ENCODE data around the gene C11orf98. TPM values are rescaled to one million over a fixed set of nuclear protein-coding genes. Genes with fewer than 3 reads are reported as not detected.
"Not testable (repeated sequence)": the region's sequence is repeated elsewhere in the genome, so short reads cannot be mapped to it uniquely, and the experiment has no call there.

Gene C11orf98
- total RNA-seq, 1 donor from 2014 or later = 73.6 TPM

DNA sequence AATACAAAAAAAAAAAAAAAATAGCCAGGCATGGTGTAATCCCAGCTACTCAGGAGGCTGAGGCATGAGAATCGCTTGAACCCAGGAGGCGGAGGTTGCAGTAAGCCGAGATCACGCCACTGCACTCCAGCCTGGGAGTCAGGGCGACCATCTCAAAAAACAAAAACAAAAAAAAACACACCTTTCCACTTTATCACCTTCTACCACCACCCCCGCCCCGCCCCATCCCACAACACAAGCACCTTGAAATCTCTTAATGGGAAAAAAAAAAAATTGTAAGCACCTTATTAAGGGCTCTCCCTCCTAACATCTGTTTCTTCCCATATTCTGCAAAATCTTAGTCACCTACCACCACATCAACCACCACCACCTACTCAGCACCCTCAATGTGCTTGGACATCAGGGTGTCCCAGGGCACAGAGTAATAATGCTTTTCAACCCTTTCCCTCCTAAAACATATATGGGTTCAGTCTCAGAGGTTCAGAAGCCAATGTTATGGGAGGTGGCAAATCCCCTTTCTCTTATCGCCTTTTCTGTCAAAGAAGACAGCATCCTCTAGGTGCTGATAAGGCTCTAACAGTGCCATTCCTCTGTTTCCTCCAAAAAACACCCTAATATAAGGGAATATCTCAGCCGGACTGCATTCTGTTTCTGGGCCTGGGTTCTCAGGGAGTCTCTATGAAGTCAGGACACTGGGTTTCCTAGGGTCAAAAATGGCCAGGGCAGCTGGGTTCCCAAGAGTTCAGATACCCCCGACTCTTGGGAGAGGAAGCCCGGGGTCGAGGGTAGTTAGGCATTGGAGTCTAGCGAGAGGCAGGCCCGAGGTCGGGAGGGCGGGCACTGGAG is 12.6 kb downstream of the C11orf98 start:
- Mint-ChIP-seq H3K4me1 (ENCODE audit: low read depth, unreplicated experiment) (peaks cover 5% of the 10 kb centered on the region), H3K36me3 (ENCODE audit: unreplicated experiment) (no peaks in the 10 kb centered on the region), H3K27me3 (ENCODE audit: unreplicated experiment) (peaks cover 3% of the 10 kb centered on the region), H3K9me3 (ENCODE audit: unreplicated experiment) (peaks cover 6% of the 10 kb centered on the region), H3K27ac (ENCODE audit: unreplicated experiment) (peak overlapping the region; percentile 89), H3K4me3 (ENCODE audit: unreplicated experiment) (peak overlapping the region; percentile 96)
- TF ChIP-seq, protein P1, sequence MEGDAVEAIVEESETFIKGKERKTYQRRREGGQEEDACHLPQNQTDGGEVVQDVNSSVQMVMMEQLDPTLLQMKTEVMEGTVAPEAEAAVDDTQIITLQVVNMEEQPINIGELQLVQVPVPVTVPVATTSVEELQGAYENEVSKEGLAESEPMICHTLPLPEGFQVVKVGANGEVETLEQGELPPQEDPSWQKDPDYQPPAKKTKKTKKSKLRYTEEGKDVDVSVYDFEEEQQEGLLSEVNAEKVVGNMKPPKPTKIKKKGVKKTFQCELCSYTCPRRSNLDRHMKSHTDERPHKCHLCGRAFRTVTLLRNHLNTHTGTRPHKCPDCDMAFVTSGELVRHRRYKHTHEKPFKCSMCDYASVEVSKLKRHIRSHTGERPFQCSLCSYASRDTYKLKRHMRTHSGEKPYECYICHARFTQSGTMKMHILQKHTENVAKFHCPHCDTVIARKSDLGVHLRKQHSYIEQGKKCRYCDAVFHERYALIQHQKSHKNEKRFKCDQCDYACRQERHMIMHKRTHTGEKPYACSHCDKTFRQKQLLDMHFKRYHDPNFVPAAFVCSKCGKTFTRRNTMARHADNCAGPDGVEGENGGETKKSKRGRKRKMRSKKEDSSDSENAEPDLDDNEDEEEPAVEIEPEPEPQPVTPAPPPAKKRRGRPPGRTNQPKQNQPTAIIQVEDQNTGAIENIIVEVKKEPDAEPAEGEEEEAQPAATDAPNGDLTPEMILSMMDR (IDR thresholded peaks at IDR 0.05; ENCODE audit: partially characterized antibody, unreplicated experiment) = no peak
- no peak for DNase-seq

DNA sequence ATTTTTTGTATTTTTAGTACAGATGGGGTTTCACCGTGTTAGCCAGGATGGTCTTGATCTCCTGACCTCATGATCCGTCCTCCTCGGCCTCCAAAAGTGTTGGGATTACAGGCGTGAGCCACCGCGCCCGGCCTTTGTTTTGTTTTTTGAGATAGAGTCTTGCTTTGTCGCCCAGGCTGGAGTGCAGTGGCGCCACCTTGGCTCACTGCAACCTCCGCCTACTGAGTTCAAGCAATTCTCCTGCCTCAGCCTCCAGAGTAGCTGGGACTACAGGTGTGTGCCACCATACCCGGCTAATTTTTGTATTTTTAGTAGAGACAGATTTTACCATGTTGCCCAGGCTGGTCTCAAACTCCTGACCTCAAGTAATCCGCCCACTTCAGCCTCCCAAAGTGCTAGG is 14.7 kb downstream of the C11orf98 start:
- H3K36me3 Mint-ChIP-seq (ENCODE audit: unreplicated experiment); H3K27ac Mint-ChIP-seq (ENCODE audit: unreplicated experiment); H3K4me3 Mint-ChIP-seq (ENCODE audit: unreplicated experiment); DNase-seq; H3K27me3 Mint-ChIP-seq (ENCODE audit: unreplicated experiment): not testable (repeated sequence)
- peaks cover 12% of the 10 kb centered on the region for H3K4me1 Mint-ChIP-seq (ENCODE audit: low read depth, unreplicated experiment)
- H3K9me3 Mint-ChIP-seq (ENCODE audit: unreplicated experiment) = peaks cover 13% of the 10 kb centered on the region

DNA sequence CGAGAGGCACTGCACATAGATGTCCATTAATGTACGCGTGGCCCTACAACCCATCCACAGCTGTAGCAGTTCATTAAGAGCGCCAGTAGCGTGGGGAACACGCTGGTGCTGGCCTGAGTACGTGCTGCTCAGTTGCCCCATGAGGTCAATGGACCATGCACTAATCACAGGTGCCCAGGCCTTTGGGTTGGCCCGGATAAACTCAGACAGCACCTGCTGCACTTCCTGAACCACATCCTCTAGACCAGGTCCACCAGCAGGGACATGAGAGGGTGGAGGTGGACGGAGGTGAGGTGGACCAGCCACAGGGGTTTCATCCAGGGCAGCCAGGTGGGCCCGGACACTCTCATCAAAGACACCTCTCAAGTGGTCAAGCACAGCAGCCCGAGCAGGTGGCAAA is 15.5 kb downstream of the C11orf98 start:
- peaks cover 9% of the 10 kb centered on the region for H3K27me3 Mint-ChIP-seq (ENCODE audit: unreplicated experiment)
- TF ChIP-seq, protein P1 (IDR thresholded peaks at IDR 0.05; ENCODE audit: partially characterized antibody, unreplicated experiment) = no peak
- peaks cover 13% of the 10 kb centered on the region for H3K9me3 Mint-ChIP-seq (ENCODE audit: unreplicated experiment)
- H3K4me3 Mint-ChIP-seq (ENCODE audit: unreplicated experiment) = no peak overlapping the region
- peaks cover 15% of the 10 kb centered on the region for H3K4me1 Mint-ChIP-seq (ENCODE audit: low read depth, unreplicated experiment)
- no peak for DNase-seq
- no peak overlapping the region for H3K27ac Mint-ChIP-seq (ENCODE audit: unreplicated experiment)
- H3K36me3 Mint-ChIP-seq (ENCODE audit: unreplicated experiment) = no peaks in the 10 kb centered on the region

DNA sequence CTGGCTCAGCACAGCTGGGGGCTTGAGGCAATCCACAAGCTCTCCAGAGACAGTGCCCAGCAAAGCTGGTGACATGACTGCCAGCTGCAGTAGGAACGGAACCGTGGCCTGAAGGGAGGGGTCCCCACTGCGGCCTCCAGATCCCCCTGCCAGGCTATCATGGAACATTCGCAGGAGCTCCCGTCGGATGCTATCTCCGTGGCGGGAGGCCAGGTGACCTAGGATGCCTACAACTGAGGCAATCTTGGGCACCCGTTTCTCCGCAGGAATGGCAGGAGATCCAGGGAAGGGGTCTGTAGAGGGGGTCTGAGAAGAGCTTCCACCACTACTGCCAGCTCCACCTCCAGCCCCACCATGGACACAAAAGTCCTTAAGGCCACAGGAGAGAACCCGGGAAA is 16.0 kb downstream of the C11orf98 start:
- Mint-ChIP-seq H3K27ac (ENCODE audit: unreplicated experiment) (no peak overlapping the region), H3K4me3 (ENCODE audit: unreplicated experiment) (no peak overlapping the region), H3K9me3 (ENCODE audit: unreplicated experiment) (peaks cover 13% of the 10 kb centered on the region), H3K4me1 (ENCODE audit: low read depth, unreplicated experiment) (peaks cover 15% of the 10 kb centered on the region), H3K27me3 (ENCODE audit: unreplicated experiment) (peaks cover 9% of the 10 kb centered on the region), H3K36me3 (ENCODE audit: unreplicated experiment) (no peaks in the 10 kb centered on the region)
- DNase-seq = no peak
- TF ChIP-seq, protein P1 (IDR thresholded peaks at IDR 0.05; ENCODE audit: partially characterized antibody, unreplicated experiment) = no peak

DNA sequence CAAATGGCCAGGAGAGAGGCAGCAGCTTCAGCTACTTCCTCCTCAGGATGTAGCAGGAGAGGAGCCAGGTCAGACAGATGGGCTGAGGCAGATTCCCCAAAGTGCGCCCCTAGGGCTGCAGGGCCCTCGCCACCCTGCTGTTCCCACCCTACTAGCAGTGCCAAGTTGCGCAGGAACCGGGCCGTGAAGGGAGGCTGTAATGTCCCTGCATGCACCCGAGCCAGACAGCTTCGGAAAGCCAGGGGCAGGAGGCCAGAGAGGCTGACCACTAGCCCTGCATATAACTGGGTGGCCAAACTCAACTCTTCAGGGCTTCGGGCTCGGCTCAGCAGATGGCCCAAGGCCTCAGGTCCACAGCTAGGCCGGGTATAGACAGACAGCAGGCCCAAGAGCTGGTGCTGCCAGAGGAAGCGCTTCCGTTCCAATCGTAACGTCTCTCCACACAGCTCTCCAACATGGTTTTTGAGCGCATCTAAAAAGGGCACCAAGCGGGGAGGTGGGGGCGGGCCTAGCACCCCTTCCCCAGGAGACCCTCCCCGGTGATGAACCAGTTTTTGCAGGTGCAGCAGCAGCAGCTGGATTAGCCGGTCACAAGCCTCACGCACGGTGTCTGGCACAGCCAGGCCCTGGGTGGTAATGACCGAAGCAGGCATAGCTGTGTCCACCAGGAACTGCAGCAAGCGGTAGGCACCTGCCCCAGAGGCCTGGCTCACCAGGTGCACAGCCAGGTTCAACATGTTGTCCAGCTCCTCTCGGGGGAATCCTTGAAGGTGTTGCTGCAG is 16.6 kb downstream of the C11orf98 start:
- H3K27ac Mint-ChIP-seq (ENCODE audit: unreplicated experiment) = no peak overlapping the region
- H3K4me1 Mint-ChIP-seq (ENCODE audit: low read depth, unreplicated experiment) = peaks cover 15% of the 10 kb centered on the region
- H3K27me3 Mint-ChIP-seq (ENCODE audit: unreplicated experiment) = peaks cover 9% of the 10 kb centered on the region
- TF ChIP-seq, protein P1 (IDR thresholded peaks at IDR 0.05; ENCODE audit: partially characterized antibody, unreplicated experiment) = no peak
- DNase-seq = no peak
- peaks cover 10% of the 10 kb centered on the region for H3K9me3 Mint-ChIP-seq (ENCODE audit: unreplicated experiment)
- H3K4me3 Mint-ChIP-seq (ENCODE audit: unreplicated experiment) = no peak overlapping the region
- H3K36me3 Mint-ChIP-seq (ENCODE audit: unreplicated experiment) = no peaks in the 10 kb centered on the region
